SK-N-SH (cell line): ENCODE measurements around the gene PBXIP1. TPM values are rescaled to one million over a fixed set of nuclear protein-coding genes. Genes with fewer than 3 reads are reported as not detected.

Source experiments
- CTCF ChIA-PET: fragments of 300-600, 350-600 bp; formaldehyde crosslinking; extraction: SDS; loops from one replicate; lab custom pipeline; 2021; lab: Yijun Ruan, JAX
- POLR2A ChIA-PET: fragments of 350-600 bp; sonication (Branson Sonifier 250); formaldehyde crosslinking; extraction: SDS; loops from one replicate; lab custom pipeline; 2020; ENCODE audit warnings: antibody characterized with exemption, inconsistent platforms; lab: Yijun Ruan, JAX
- DNase-seq: peaks from one replicate; pipeline ENCODE4 v3.0.0; 2012
- H2AFZ ChIP-seq: fragments of 200-600 bp; sonication (generic); 2 replicates; pipeline ENCODE4 v1.8.1; 2016; ENCODE audit warnings: antibody characterized with exemption, mild to moderate bottlenecking, low read depth
- H3F3A ChIP-seq: fragments of 200-600 bp; sonication (generic); replicated peaks from 2 replicates; pipeline ENCODE3; 2016; ENCODE audit warnings: antibody characterized with exemption, mild to moderate bottlenecking; ENCODE audit not compliant: insufficient read depth
- H3K27ac ChIP-seq, 2 experiments: fragments of 200-500 bp in 1 of 2; fragments of 200-600 bp in 1 of 2; sonication (Bioruptor generic) in 1 of 2; sonication (generic), shearing (Covaris generic) in 1 of 2; 2 replicates each; pipeline versions ENCODE4 v1.5.1 to v1.6.1; 2014 to 2016; ENCODE audit warnings: low read depth in 2 of 2, inconsistent platforms in 1 of 2, low read length in 1 of 2, mild to moderate bottlenecking in 1 of 2, mixed read lengths in 1 of 2
- H3K27me3 ChIP-seq: fragments of 200-600 bp; sonication (generic), shearing (Covaris generic); 2 replicates; pipeline ENCODE4 v1.6.1; 2016; ENCODE audit warnings: mixed run types; ENCODE audit not compliant: insufficient read depth
- H3K36me3 ChIP-seq, 2 experiments: fragments of 200-500 bp in 1 of 2; fragments of 200-600 bp in 1 of 2; sonication (Bioruptor generic) in 1 of 2; sonication (generic) in 1 of 2; replicated peaks in 1 of 2; 2 replicates each; pipeline versions ENCODE3 to v1.5.1; 2014 to 2016; ENCODE audit warnings: low read length in 1 of 2, mild to moderate bottlenecking in 1 of 2; ENCODE audit not compliant: insufficient read depth in 2 of 2, control insufficient read depth in 1 of 2
- H3K4me1 ChIP-seq, 2 experiments: fragments of 200-500 bp in 1 of 2; fragments of 200-600 bp in 1 of 2; sonication (Bioruptor generic) in 1 of 2; sonication (generic), shearing (Covaris generic) in 1 of 2; 2 replicates each; pipeline versions ENCODE4 v1.5.1 to v1.6.1; 2014 to 2016; ENCODE audit warnings: low read depth in 1 of 2, low read length in 1 of 2, mixed run types in 1 of 2; ENCODE audit not compliant: insufficient read depth in 2 of 2, control insufficient read depth in 1 of 2
- H3K4me2 ChIP-seq: fragments of 200-600 bp; sonication (generic), shearing (Covaris generic); 2 replicates; pipeline ENCODE4 v1.6.1; 2017; ENCODE audit warnings: mixed run types
- H3K4me3 ChIP-seq, 2 experiments: fragments of 200-500 bp in 1 of 2; fragments of 200-600 bp in 1 of 2; sonication (Bioruptor generic) in 1 of 2; sonication (generic), shearing (Covaris generic) in 1 of 2; 2 replicates each; pipeline versions ENCODE4 v1.5.1 to v1.8.1; 2014 to 2016; ENCODE audit warnings: low read depth in 2 of 2, inconsistent platforms in 1 of 2, low read length in 1 of 2, mild to moderate bottlenecking in 1 of 2, mixed read lengths in 1 of 2, moderate library complexity in 1 of 2
- H3K79me2 ChIP-seq: fragments of 200-600 bp; sonication (generic); 2 replicates; pipeline ENCODE4 v1.8.1; 2017; ENCODE audit warnings: mild to moderate bottlenecking; ENCODE audit not compliant: insufficient read depth
- H3K9ac ChIP-seq: fragments of 200-600 bp; sonication (generic); 2 replicates; pipeline ENCODE4 v1.6.1; 2017; ENCODE audit warnings: mixed run types
- H3K9me2 ChIP-seq: fragments of 200-600 bp; sonication (generic); 2 replicates; pipeline ENCODE4 v1.6.1; 2017; ENCODE audit warnings: mixed run types
- H3K9me3 ChIP-seq: fragments of 200-600 bp; sonication (generic); 2 replicates; pipeline ENCODE4 v1.6.1; 2017; ENCODE audit warnings: mixed run types, mild to moderate bottlenecking, moderate library complexity
- H4K20me1 ChIP-seq: fragments of 200-600 bp; sonication (generic); 2 replicates; pipeline ENCODE4 v1.6.1; 2017; ENCODE audit warnings: mild to moderate bottlenecking, mixed run types; ENCODE audit not compliant: insufficient read depth
- CHD2 ChIP-seq: fragments of 150-350 bp; IDR thresholded peaks from 2 replicates; pipeline ENCODE4 v1.6.1; 2018; ENCODE audit warnings: low read length; ENCODE audit not compliant: partially characterized antibody
- EP300 ChIP-seq, 2 experiments: IDR thresholded peaks; 2 replicates each; pipeline versions ENCODE4 v1.4.0 to v1.6.1; 2012; ENCODE audit warnings: borderline replicate concordance in 1 of 2, low read depth in 1 of 2, low read length in 1 of 2
- EZH2phosphoT487 ChIP-seq: fragments of 200-600 bp; sonication (generic); IDR thresholded peaks from 2 replicates; pipeline ENCODE4 v1.6.1; 2017; ENCODE audit warnings: low read depth, mixed run types, mild to moderate bottlenecking, antibody characterized with exemption, moderate library complexity, borderline replicate concordance
- GABPA ChIP-seq: IDR thresholded peaks from 2 replicates; pipeline ENCODE4 v1.4.0; 2012; ENCODE audit warnings: low read depth, mild to moderate bottlenecking
- MEF2A ChIP-seq: IDR thresholded peaks from 2 replicates; pipeline ENCODE4 v1.4.0; 2012; ENCODE audit warnings: low read depth, borderline replicate concordance
- MXI1 ChIP-seq: IDR thresholded peaks from 2 replicates; pipeline ENCODE4 v1.6.1; 2012; ENCODE audit warnings: mild to moderate bottlenecking, low read depth, low read length, improper control_type of control experiment
- NFIC ChIP-seq: IDR thresholded peaks from 2 replicates; pipeline ENCODE4 v1.4.0; 2012; ENCODE audit warnings: borderline replicate concordance
- POLR2AphosphoS5 ChIP-seq: IDR thresholded peaks from 2 replicates; pipeline ENCODE4 v1.6.1; 2012; ENCODE audit warnings: low read depth, low read length
- RCOR1 ChIP-seq: fragments of 150-350 bp; IDR thresholded peaks from 2 replicates; pipeline ENCODE4 v1.6.1; 2017; ENCODE audit warnings: antibody characterized with exemption, low read length
- RXRA ChIP-seq: IDR thresholded peaks from 2 replicates; pipeline ENCODE4 v1.4.0; 2012; ENCODE audit warnings: low read depth, mild to moderate bottlenecking, borderline replicate concordance
- SMC3 ChIP-seq: IDR thresholded peaks from 2 replicates; pipeline ENCODE4 v1.6.1; 2012; ENCODE audit warnings: low read depth, low read length, improper control_type of control experiment
- TCF12 ChIP-seq: IDR thresholded peaks from 2 replicates; pipeline ENCODE4 v1.4.0; 2012
- YY1 ChIP-seq: IDR thresholded peaks from 2 replicates; pipeline ENCODE4 v1.4.0; 2012; ENCODE audit warnings: low read depth, mild to moderate bottlenecking
- WGBS: methylation state at CpG from one replicate; pipeline ENCODE4 v1.1.6; 2017; ENCODE audit warnings: low lambda C conversion rate; 5-methylcytosine and 5-hydroxymethylcytosine counted together
- polyA plus RNA-seq, 3 experiments: library from polyadenylated mRNA; depleted of rRNA; stranded (reverse); fragments of >200 nt; gene quantifications; 2 replicates each; pipeline ENCODE4 v1.2.3, GENCODE V29; 2012
- TF ChIP-seq, protein P1 (sequence below): fragments of 150-350 bp; IDR thresholded peaks from 2 replicates; pipeline ENCODE4 v1.6.1; 2017; ENCODE audit warnings: antibody characterized with exemption, low read length, low read depth, borderline replicate concordance
- TF ChIP-seq, protein P2 (sequence below): IDR thresholded peaks from 2 replicates; pipeline ENCODE4 v1.4.0; 2012; ENCODE audit warnings: low read depth
- TF ChIP-seq, protein P3 (sequence below): IDR thresholded peaks from 2 replicates; pipeline ENCODE4 v1.4.0; 2012; ENCODE audit warnings: low read depth, borderline replicate concordance
- TF ChIP-seq, protein P4 (sequence below): IDR thresholded peaks from 2 replicates; pipeline ENCODE4 v1.6.1; 2012; ENCODE audit warnings: mild to moderate bottlenecking, low read depth, low read length, moderate library complexity

Gene PBXIP1
- polyA plus RNA-seq, 1 of the 3 experiments (the other 2 are of a cell fraction): 55.9 TPM

DNA sequence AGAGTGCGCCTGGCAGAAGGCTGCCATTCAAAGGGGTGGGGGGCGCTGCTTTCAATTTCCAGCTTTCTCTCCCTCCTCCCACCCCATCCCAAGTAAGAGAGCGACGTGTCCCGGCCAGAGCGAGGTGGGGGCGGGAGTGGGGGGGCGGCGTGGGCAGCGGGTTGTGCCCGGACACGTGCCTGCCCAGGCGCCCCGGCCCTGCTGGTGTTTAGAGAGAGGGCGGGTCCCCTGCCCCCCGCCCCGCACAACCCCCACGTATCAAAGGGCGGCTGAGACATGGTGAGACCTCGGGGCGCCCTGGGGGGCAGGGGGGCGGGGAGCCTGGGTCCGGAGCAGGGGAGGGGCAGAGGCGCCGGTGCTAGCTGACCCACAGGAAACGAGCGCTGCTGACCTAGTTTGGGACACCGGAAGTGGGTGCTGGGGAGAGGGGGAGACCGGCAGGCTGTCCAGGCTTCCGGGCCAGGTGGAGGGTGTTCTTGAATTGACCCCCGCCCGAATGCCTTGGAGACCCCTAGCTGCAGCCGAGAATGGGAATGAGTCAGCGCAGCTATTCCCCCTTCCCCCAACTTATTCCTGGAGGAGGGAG lies 48.0 kb upstream of the PBXIP1 start:
- Histone ChIP-seq H4K20me1 (peaks cover 2% of the 10 kb centered on the region; the same call in 1 of the 2 replicates), H3F3A (peaks cover 27% of the 10 kb centered on the region), H2AFZ (peak overlapping the region; percentile 70; the same call in 1 of the 2 replicates), H3K36me3 (peaks cover 0 to 5% of the 10 kb centered on the region in 2 experiments), H3K9ac (peak overlapping the region; percentile 86), H3K27me3 (no peaks in the 10 kb centered on the region), H3K79me2 (peaks cover 37% of the 10 kb centered on the region), H3K27ac (peak overlapping the region; percentile 72 to 96), H3K4me1 (peaks cover 18 to 30% of the 10 kb centered on the region in 2 experiments), H3K4me2 (peak overlapping the region; percentile 100), H3K9me3 (no peaks in the 10 kb centered on the region), H3K9me2 (no peaks in the 10 kb centered on the region), H3K4me3 (peak overlapping the region; percentile 79 to 95)
- WGBS: 2% methylated on average over 12 of the region's 34 CpGs
- CTCF ChIA-PET: interaction anchor here (0.5 to 14.0 kb wide), 15 partner anchors 10 to 593 kb away, joined by 3 to 640 read pairs (median 4); partner anchors contain the start of genes ADAM15, CKS1B, FLAD1 and LENEP
- peak; percentile 74 for TF ChIP-seq GABPA
- TF ChIP-seq SMC3: no peak
- TF ChIP-seq, protein P1, sequence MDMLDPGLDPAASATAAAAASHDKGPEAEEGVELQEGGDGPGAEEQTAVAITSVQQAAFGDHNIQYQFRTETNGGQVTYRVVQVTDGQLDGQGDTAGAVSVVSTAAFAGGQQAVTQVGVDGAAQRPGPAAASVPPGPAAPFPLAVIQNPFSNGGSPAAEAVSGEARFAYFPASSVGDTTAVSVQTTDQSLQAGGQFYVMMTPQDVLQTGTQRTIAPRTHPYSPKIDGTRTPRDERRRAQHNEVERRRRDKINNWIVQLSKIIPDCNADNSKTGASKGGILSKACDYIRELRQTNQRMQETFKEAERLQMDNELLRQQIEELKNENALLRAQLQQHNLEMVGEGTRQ: no peak
- TF ChIP-seq, protein P2, sequence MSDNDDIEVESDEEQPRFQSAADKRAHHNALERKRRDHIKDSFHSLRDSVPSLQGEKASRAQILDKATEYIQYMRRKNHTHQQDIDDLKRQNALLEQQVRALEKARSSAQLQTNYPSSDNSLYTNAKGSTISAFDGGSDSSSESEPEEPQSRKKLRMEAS: peak; percentile 55
- TF ChIP-seq, protein P3, sequence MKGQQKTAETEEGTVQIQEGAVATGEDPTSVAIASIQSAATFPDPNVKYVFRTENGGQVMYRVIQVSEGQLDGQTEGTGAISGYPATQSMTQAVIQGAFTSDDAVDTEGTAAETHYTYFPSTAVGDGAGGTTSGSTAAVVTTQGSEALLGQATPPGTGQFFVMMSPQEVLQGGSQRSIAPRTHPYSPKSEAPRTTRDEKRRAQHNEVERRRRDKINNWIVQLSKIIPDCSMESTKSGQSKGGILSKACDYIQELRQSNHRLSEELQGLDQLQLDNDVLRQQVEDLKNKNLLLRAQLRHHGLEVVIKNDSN: 0 out of 2 replicates have a peak, but pooled peaks have one; percentile 14
- no peak for TF ChIP-seq TCF12
- TF ChIP-seq MXI1: no peak; the same call in 1 of the 2 replicates
- peak; percentile 35 for TF ChIP-seq CHD2
- TF ChIP-seq EP300 (IDR thresholded peaks at IDR 0.05; ENCODE audit: borderline replicate concordance in 1 of 2, low read depth in 1 of 2, low read length in 1 of 2): peak in 1 of 2 experiments; percentile 10; a peak in 1 of 4 replicates
- peak; percentile 80 for DNase-seq
- POLR2A ChIA-PET: interaction anchor here (0.7 to 1.7 kb wide), 4 partner anchors 14 to 46 kb away, joined by 3 to 5 read pairs (median 4); no protein-coding TSS in a partner anchor

DNA sequence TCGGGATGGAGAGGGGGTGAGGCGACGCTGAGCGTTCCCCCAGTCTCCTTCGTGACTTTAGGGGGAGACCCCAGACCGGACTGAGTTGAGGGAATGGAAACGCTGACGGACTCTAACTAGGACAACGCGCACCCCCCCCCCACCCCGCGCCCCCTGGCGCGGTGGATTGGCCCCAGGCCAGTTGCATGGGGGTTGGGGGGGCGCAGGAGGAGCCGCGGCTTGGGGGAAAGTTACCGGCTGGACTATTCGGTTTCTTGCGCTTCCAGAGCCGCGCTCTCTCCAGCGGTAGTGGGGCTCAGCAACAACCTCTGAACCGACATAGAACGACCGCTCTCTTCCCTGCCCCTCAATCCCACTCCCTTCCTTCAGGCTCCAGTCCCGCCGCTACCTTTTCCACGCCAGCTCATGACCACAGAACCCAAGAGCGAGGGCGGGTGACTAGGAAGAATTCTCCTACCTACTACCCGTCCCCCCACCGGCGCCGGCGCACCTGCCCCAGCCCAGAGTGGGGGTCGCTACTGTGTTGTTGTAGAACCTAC lies 47.4 kb upstream of the PBXIP1 start:
- no peaks in the 10 kb centered on the region for H3K9me2 ChIP-seq
- H3K36me3 ChIP-seq: peaks cover 0 to 5% of the 10 kb centered on the region in 2 experiments
- no peaks in the 10 kb centered on the region; the same call in 1 of the 2 replicates for H4K20me1 ChIP-seq
- ChIA-PET POLR2A (interaction anchor here (0.7 to 1.7 kb wide), 3 partner anchors 25 to 46 kb away, joined by 3 to 5 read pairs (median 5); no protein-coding TSS in a partner anchor), CTCF (interaction anchor here (0.5 to 14.0 kb wide), 12 partner anchors 10 to 593 kb away, joined by 3 to 640 read pairs (median 4); partner anchors contain the start of genes CKS1B, FLAD1, LENEP and PBXIP1)
- H3K9ac ChIP-seq: peak overlapping the region; percentile 86
- H3K4me2 ChIP-seq: peak overlapping the region; percentile 100
- H3K4me1 ChIP-seq: peaks cover 19 to 33% of the 10 kb centered on the region in 2 experiments
- peak overlapping the region; percentile 79 to 95 for H3K4me3 ChIP-seq
- WGBS: under 1% methylated on average over 24 of the region's 37 CpGs
- no peaks in the 10 kb centered on the region for H3K27me3 ChIP-seq
- H3K9me3 ChIP-seq: no peaks in the 10 kb centered on the region
- H2AFZ ChIP-seq: peak overlapping the region; percentile 70; the same call in 1 of the 2 replicates
- H3K27ac ChIP-seq: peak overlapping the region; percentile 72 to 96
- peaks cover 37% of the 10 kb centered on the region for H3K79me2 ChIP-seq
- DNase-seq: peak; percentile 65
- peaks cover 27% of the 10 kb centered on the region for H3F3A ChIP-seq
- TF ChIP-seq POLR2AphosphoS5: 0 out of 2 replicates have a peak, but pooled peaks have one; percentile 15
- no peak for TF ChIP-seq EZH2phosphoT487
- no peak for TF ChIP-seq RCOR1
- TF ChIP-seq RXRA: no peak
- no peak for TF ChIP-seq TCF12
- peak; percentile 76 for TF ChIP-seq NFIC
- TF ChIP-seq, protein P4, sequence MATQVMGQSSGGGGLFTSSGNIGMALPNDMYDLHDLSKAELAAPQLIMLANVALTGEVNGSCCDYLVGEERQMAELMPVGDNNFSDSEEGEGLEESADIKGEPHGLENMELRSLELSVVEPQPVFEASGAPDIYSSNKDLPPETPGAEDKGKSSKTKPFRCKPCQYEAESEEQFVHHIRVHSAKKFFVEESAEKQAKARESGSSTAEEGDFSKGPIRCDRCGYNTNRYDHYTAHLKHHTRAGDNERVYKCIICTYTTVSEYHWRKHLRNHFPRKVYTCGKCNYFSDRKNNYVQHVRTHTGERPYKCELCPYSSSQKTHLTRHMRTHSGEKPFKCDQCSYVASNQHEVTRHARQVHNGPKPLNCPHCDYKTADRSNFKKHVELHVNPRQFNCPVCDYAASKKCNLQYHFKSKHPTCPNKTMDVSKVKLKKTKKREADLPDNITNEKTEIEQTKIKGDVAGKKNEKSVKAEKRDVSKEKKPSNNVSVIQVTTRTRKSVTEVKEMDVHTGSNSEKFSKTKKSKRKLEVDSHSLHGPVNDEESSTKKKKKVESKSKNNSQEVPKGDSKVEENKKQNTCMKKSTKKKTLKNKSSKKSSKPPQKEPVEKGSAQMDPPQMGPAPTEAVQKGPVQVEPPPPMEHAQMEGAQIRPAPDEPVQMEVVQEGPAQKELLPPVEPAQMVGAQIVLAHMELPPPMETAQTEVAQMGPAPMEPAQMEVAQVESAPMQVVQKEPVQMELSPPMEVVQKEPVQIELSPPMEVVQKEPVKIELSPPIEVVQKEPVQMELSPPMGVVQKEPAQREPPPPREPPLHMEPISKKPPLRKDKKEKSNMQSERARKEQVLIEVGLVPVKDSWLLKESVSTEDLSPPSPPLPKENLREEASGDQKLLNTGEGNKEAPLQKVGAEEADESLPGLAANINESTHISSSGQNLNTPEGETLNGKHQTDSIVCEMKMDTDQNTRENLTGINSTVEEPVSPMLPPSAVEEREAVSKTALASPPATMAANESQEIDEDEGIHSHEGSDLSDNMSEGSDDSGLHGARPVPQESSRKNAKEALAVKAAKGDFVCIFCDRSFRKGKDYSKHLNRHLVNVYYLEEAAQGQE: no peak
- TF ChIP-seq, protein P3: no peak
- TF ChIP-seq MEF2A: no peak
- TF ChIP-seq YY1: no peak
- TF ChIP-seq, protein P2: peak; percentile 36; the same call in 1 of the 2 replicates
